OCI-LY3 (cell line): ENCODE data around the gene SLC8A1.
A peak's percentile ranks its signal among the peaks of the same experiment; 100 is the strongest.

Source experiments
- H2AFZ ChIP-seq: fragments of 200-600, 300-600 bp; shearing (Covaris generic); 2 replicates; pipeline ENCODE4 v1.6.0; 2014; ENCODE audit warnings: antibody characterized with exemption, low read depth, low read length
- H3K27ac ChIP-seq: fragments of 200-600, 300-600 bp; sonication (generic); 2 replicates; pipeline ENCODE4 v1.5.1; 2014; ENCODE audit warnings: mild to moderate bottlenecking, low read length, moderate library complexity, mixed read lengths
- H3K27me3 ChIP-seq: fragments of 200-600, 300-600 bp; sonication (generic); 2 replicates; pipeline ENCODE4 v1.6.1; 2014; ENCODE audit warnings: low read depth, low read length, mixed read lengths
- H3K36me3 ChIP-seq: fragments of 200-600, 300-600 bp; sonication (generic); replicated peaks from 2 replicates; pipeline ENCODE3; 2014; ENCODE audit warnings: low read depth, low read length, mixed read lengths
- H3K4me1 ChIP-seq: fragments of 300-600, 200-600 bp; sonication (generic); 2 replicates; pipeline ENCODE4 v1.6.1; 2014; ENCODE audit warnings: low read length, mixed read lengths
- H3K4me2 ChIP-seq: fragments of 200-600, 300-600 bp; sonication (generic); 2 replicates; pipeline ENCODE4 v1.6.1; 2014; ENCODE audit warnings: low read length, mixed read lengths
- H3K4me3 ChIP-seq: fragments of 300-600, 200-600 bp; sonication (generic); 2 replicates; pipeline ENCODE4 v1.5.1; 2014; ENCODE audit warnings: antibody characterized with exemption, mild to moderate bottlenecking, low read length, moderate library complexity
- H3K79me2 ChIP-seq: fragments of 300-600, 200-600 bp; shearing (Covaris generic); 2 replicates; pipeline ENCODE4 v1.6.1; 2014; ENCODE audit warnings: mild to moderate bottlenecking, low read length, mixed read lengths
- H3K9ac ChIP-seq: fragments of 300-600, 200-600 bp; shearing (Covaris generic); 2 replicates; pipeline ENCODE4 v1.6.0; 2014; ENCODE audit warnings: mild to moderate bottlenecking, low read length, moderate library complexity
- H3K9me3 ChIP-seq: fragments of 200-600, 300-600 bp; shearing (Covaris generic); 2 replicates; pipeline ENCODE4 v1.6.1; 2014; ENCODE audit warnings: low read length, mixed read lengths; ENCODE audit not compliant: insufficient read depth
- H4K20me1 ChIP-seq: fragments of 200-600, 300-600 bp; sonication (generic); 2 replicates; pipeline ENCODE4 v1.6.1; 2016; ENCODE audit warnings: low read length, mixed read lengths; ENCODE audit not compliant: insufficient read depth
- EZH2phosphoT487 ChIP-seq: fragments of 200-600 bp; shearing (Covaris generic); IDR thresholded peaks from 2 replicates; pipeline ENCODE4 v1.6.1; 2018; ENCODE audit warnings: antibody characterized with exemption, mixed run types, low read depth
- TF ChIP-seq, protein P1 (sequence below): fragments of 200-600, 300-600 bp; sonication (generic); IDR thresholded peaks from 2 replicates; pipeline ENCODE4 v1.5.1; 2014; ENCODE audit warnings: antibody characterized with exemption, low read length, low read depth

The SLC8A1 gene

GRCh38 chr2:40181855-40182254 is 270.0 kb downstream of the SLC8A1 start:
- H3K36me3 ChIP-seq: no peaks in the 10 kb centered on the region
- no peaks in the 10 kb centered on the region for H4K20me1 ChIP-seq
- TF ChIP-seq EZH2phosphoT487: no peak
- TF ChIP-seq, protein P1, sequence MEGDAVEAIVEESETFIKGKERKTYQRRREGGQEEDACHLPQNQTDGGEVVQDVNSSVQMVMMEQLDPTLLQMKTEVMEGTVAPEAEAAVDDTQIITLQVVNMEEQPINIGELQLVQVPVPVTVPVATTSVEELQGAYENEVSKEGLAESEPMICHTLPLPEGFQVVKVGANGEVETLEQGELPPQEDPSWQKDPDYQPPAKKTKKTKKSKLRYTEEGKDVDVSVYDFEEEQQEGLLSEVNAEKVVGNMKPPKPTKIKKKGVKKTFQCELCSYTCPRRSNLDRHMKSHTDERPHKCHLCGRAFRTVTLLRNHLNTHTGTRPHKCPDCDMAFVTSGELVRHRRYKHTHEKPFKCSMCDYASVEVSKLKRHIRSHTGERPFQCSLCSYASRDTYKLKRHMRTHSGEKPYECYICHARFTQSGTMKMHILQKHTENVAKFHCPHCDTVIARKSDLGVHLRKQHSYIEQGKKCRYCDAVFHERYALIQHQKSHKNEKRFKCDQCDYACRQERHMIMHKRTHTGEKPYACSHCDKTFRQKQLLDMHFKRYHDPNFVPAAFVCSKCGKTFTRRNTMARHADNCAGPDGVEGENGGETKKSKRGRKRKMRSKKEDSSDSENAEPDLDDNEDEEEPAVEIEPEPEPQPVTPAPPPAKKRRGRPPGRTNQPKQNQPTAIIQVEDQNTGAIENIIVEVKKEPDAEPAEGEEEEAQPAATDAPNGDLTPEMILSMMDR: no peak
- H3K9ac ChIP-seq: no peak overlapping the region
- no peak overlapping the region for H3K4me3 ChIP-seq
- H3K4me2 ChIP-seq: no peak overlapping the region
- no peaks in the 10 kb centered on the region for H3K9me3 ChIP-seq
- no peak overlapping the region for H2AFZ ChIP-seq
- no peak overlapping the region for H3K27ac ChIP-seq
- no peaks in the 10 kb centered on the region for H3K27me3 ChIP-seq
- no peaks in the 10 kb centered on the region for H3K79me2 ChIP-seq
- no peaks in the 10 kb centered on the region for H3K4me1 ChIP-seq

- Histone ChIP-seq H4K20me1 (no peaks in the 10 kb centered on the region), H3K36me3 (no peaks in the 10 kb centered on the region), H3K4me3 (no peak overlapping the region), H3K27ac (no peak overlapping the region), H3K4me2 (no peak overlapping the region), H2AFZ (no peak overlapping the region), H3K79me2 (no peaks in the 10 kb centered on the region), H3K27me3 (no peaks in the 10 kb centered on the region), H3K9ac (no peak overlapping the region), H3K9me3 (no peaks in the 10 kb centered on the region), H3K4me1 (no peaks in the 10 kb centered on the region)
- TF ChIP-seq EZH2phosphoT487: no peak
- TF ChIP-seq, protein P1: no peak
Measured at GRCh38 chr2:40179801-40180200, 272.1 kb downstream of the SLC8A1 start.

DNA sequence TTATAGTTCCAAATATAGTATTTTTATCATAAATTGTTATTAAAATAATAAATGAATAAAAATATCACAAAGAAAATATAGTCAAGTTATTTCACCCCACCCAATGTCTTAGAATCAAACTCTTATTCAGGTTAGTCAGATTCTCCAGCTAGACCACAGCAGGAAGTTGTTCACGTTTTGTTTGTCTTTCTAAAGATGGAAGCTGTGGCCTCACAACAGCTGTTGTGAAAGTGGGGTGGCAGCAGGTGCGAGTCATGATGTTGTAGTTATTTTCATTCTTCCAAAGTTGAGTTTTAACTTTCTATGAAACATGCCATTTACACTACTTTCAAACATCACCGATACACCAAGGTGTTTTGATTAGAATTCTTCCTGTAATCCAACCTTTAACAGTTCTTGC is 272.9 kb downstream of the SLC8A1 start:
- Histone ChIP-seq H3K79me2 (no peaks in the 10 kb centered on the region), H3K36me3 (no peaks in the 10 kb centered on the region), H3K4me2 (no peak overlapping the region), H3K27ac (no peak overlapping the region), H4K20me1 (no peaks in the 10 kb centered on the region), H3K9me3 (no peaks in the 10 kb centered on the region), H2AFZ (no peak overlapping the region), H3K4me1 (no peaks in the 10 kb centered on the region), H3K9ac (no peak overlapping the region), H3K27me3 (no peaks in the 10 kb centered on the region), H3K4me3 (no peak overlapping the region)
- TF ChIP-seq, protein P1: no peak
- no peak for TF ChIP-seq EZH2phosphoT487

- no peak overlapping the region for H3K27ac ChIP-seq
Measured at GRCh38 chr2:40178171-40178778, 273.6 kb downstream of the SLC8A1 start.

More at GRCh38 chr2:40178171-40178778, 273.6 kb downstream of the SLC8A1 start:
- TF ChIP-seq EZH2phosphoT487: no peak
- TF ChIP-seq, protein P1: peak; percentile 6; the same call in 1 of the 2 replicates
- Histone ChIP-seq H3K27me3 (no peaks in the 10 kb centered on the region), H3K4me3 (no peak overlapping the region), H3K4me1 (no peaks in the 10 kb centered on the region), H3K9me3 (no peaks in the 10 kb centered on the region), H2AFZ (no peak overlapping the region), H3K36me3 (no peaks in the 10 kb centered on the region), H3K4me2 (no peak overlapping the region), H3K79me2 (no peaks in the 10 kb centered on the region), H4K20me1 (no peaks in the 10 kb centered on the region), H3K9ac (no peak overlapping the region)
